H1 (cell line): ENCODE data around the gene PAGE2B. TPM values are rescaled to one million over a fixed set of nuclear protein-coding genes. Genes with fewer than 3 reads are reported as not detected.

ENCODE experiments used
- CTCF ChIA-PET: fragments of 300-600 bp; sonication (Branson Sonifier 250); formaldehyde crosslinking; loops from one replicate; lab custom pipeline; 2021; ENCODE audit not compliant: partially characterized antibody; lab: Charles Lee
- POLR2A ChIA-PET: fragments of 300-600 bp; sonication (Branson Sonifier 250); formaldehyde crosslinking; loops from one replicate; lab custom pipeline; 2021; ENCODE audit warnings: inconsistent platforms; ENCODE audit not compliant: partially characterized antibody; lab: Charles Lee
- DNase-seq, 2 experiments: peaks; one replicate each; pipeline versions ENCODE4 v3.0.0 to v3.0.0-alpha.2; 2010 to 2022; ENCODE audit warnings: low spot score in 2 of 2, low read depth in 1 of 2, mixed read lengths in 1 of 2
- FAIRE-seq: peaks from 2 replicates; lab custom pipeline; 2011; peaks lifted over from hg19 to GRCh38; lab: Jason Lieb, UNC
- H2AFZ ChIP-seq: 2 replicates; pipeline ENCODE4 v1.8.1; 2012; ENCODE audit warnings: low read length, inconsistent platforms
- H2AK5ac ChIP-seq: 2 replicates; pipeline ENCODE4 v1.6.1; 2013; ENCODE audit warnings: low read depth, low read length
- H2BK120ac ChIP-seq: replicated peaks from 2 replicates; pipeline ENCODE3; 2013; ENCODE audit warnings: low read depth, low read length, inconsistent platforms
- H2BK12ac ChIP-seq: 2 replicates; pipeline ENCODE4 v1.6.1; 2013; ENCODE audit warnings: low read depth, low read length
- H2BK15ac ChIP-seq: 2 replicates; pipeline ENCODE4 v1.6.1; 2013; ENCODE audit warnings: low read length
- H2BK20ac ChIP-seq: 2 replicates; pipeline ENCODE4 v1.6.1; 2013; ENCODE audit warnings: low read length
- H2BK5ac ChIP-seq: 2 replicates; pipeline ENCODE4 v1.6.1; 2013; ENCODE audit warnings: low read depth, low read length
- H3K14ac ChIP-seq: 2 replicates; pipeline ENCODE4 v1.6.1; 2013; ENCODE audit warnings: inconsistent platforms; ENCODE audit not compliant: insufficient read length
- H3K18ac ChIP-seq: 2 replicates; pipeline ENCODE4 v1.6.1; 2013; ENCODE audit warnings: low read length; ENCODE audit errors: extremely low read depth
- H3K23ac ChIP-seq: 2 replicates; pipeline ENCODE4 v1.6.1; 2013; ENCODE audit warnings: inconsistent platforms; ENCODE audit not compliant: insufficient read length
- H3K23me2 ChIP-seq: 2 replicates; pipeline ENCODE4 v1.6.1; 2013; ENCODE audit warnings: low read depth, low read length
- H3K27ac ChIP-seq: 2 replicates; pipeline ENCODE4 v1.6.1; 2011; ENCODE audit warnings: low read depth, low read length, inconsistent platforms
- H3K27me3 ChIP-seq, 4 experiments: replicated peaks in 1 of 4; 1 replicate in 1 of 4; 2 replicates in 3 of 4; pipeline versions ENCODE4 v1.6.1 to v1.8.1; 2011 to 2013; ENCODE audit warnings: low read length in 3 of 4, mild to moderate bottlenecking in 3 of 4, inconsistent platforms in 2 of 4, mixed read lengths in 2 of 4, moderate library complexity in 1 of 4; ENCODE audit not compliant: control insufficient read depth in 3 of 4, insufficient read depth in 3 of 4; ENCODE audit errors: extremely low read depth in 1 of 4
- H3K36me3 ChIP-seq, 4 experiments: 2 replicates each; pipeline versions ENCODE4 v1.6.1 to v1.8.1; 2011 to 2013; ENCODE audit warnings: mild to moderate bottlenecking in 4 of 4, low read length in 3 of 4, moderate library complexity in 2 of 4, control low read depth in 1 of 4, inconsistent platforms in 1 of 4; ENCODE audit not compliant: insufficient read depth in 4 of 4, control insufficient read depth in 2 of 4
- H3K4ac ChIP-seq: replicated peaks from 2 replicates; pipeline ENCODE3; 2013; ENCODE audit warnings: low read length, low read depth, mixed read lengths, inconsistent platforms; ENCODE audit not compliant: insufficient read length
- H3K4me1 ChIP-seq, 4 experiments: replicated peaks in 1 of 4; 1 replicate in 1 of 4; 2 replicates in 3 of 4; pipeline versions ENCODE4 v1.6.1 to v1.8.1; 2011 to 2013; ENCODE audit warnings: low read length in 3 of 4, inconsistent platforms in 2 of 4, mixed read lengths in 1 of 4; ENCODE audit not compliant: insufficient read depth in 4 of 4, control insufficient read depth in 3 of 4
- H3K4me2 ChIP-seq, 2 experiments: 2 replicates each; pipeline versions ENCODE4 v1.6.1 to v1.8.1; 2011 to 2013; ENCODE audit warnings: low read depth in 2 of 2, low read length in 2 of 2, control low read depth in 1 of 2, inconsistent platforms in 1 of 2, mild to moderate bottlenecking in 1 of 2; ENCODE audit not compliant: insufficient read depth in 1 of 2
- H3K4me3 ChIP-seq, 4 experiments: fragments of 200-600, 300-600 bp in 1 of 4; sonication (generic), shearing (Covaris generic), sonication (Bioruptor Twin) in 1 of 4; 2 replicates each; pipeline versions ENCODE4 v1.5.1 to v1.8.1; 2011 to 2016; ENCODE audit warnings: low read length in 4 of 4, low read depth in 3 of 4, control low read depth in 2 of 4, inconsistent platforms in 2 of 4, mild to moderate bottlenecking in 2 of 4, mixed read lengths in 1 of 4, moderate library complexity in 1 of 4; ENCODE audit not compliant: insufficient read depth in 2 of 4; ENCODE audit errors: extremely low read depth in 1 of 4
- H3K56ac ChIP-seq: replicated peaks from 2 replicates; pipeline ENCODE3; 2013; ENCODE audit warnings: low read depth, mild to moderate bottlenecking, mixed read lengths, low read length, inconsistent platforms; ENCODE audit not compliant: insufficient read length
- H3K79me1 ChIP-seq: 2 replicates; pipeline ENCODE4 v1.6.1; 2013; ENCODE audit warnings: low read depth, low read length, control low read depth
- H3K79me2 ChIP-seq, 2 experiments: 2 replicates each; pipeline versions ENCODE4 v1.6.1 to v1.8.1; 2012 to 2013; ENCODE audit warnings: low read length in 2 of 2, mild to moderate bottlenecking in 2 of 2, inconsistent platforms in 1 of 2; ENCODE audit not compliant: insufficient read depth in 2 of 2, control insufficient read depth in 1 of 2
- H3K9ac ChIP-seq, 4 experiments: replicated peaks in 1 of 4; 1 replicate in 1 of 4; 2 replicates in 3 of 4; pipeline versions ENCODE4 v1.6.1 to v1.8.1; 2011 to 2013; ENCODE audit warnings: low read depth in 3 of 4, low read length in 3 of 4, control low read depth in 2 of 4, mild to moderate bottlenecking in 2 of 4, moderate library complexity in 2 of 4, inconsistent platforms in 1 of 4; ENCODE audit errors: extremely low read depth in 1 of 4
- H3K9me3 ChIP-seq, 2 experiments: 2 replicates each; pipeline versions ENCODE4 v1.6.1 to v1.8.1; 2012 to 2013; ENCODE audit warnings: mild to moderate bottlenecking in 2 of 2, moderate library complexity in 2 of 2, control low read depth in 1 of 2, inconsistent platforms in 1 of 2, low read depth in 1 of 2, low read length in 1 of 2, mixed read lengths in 1 of 2; ENCODE audit not compliant: insufficient read depth in 2 of 2
- H4K20me1 ChIP-seq, 2 experiments: replicated peaks in 1 of 2; 2 replicates each; pipeline versions ENCODE3 to v1.8.1; 2011 to 2013; ENCODE audit warnings: inconsistent platforms in 2 of 2, low read length in 2 of 2, mild to moderate bottlenecking in 1 of 2; ENCODE audit not compliant: insufficient read depth in 2 of 2, control insufficient read depth in 1 of 2
- H4K5ac ChIP-seq: 2 replicates; pipeline ENCODE4 v1.6.1; 2013; ENCODE audit warnings: low read length, low read depth, mixed read lengths, inconsistent platforms; ENCODE audit not compliant: insufficient read length
- H4K8ac ChIP-seq: 2 replicates; pipeline ENCODE4 v1.8.0; 2013; ENCODE audit warnings: mild to moderate bottlenecking, moderate library complexity, low read length, inconsistent platforms; ENCODE audit not compliant: insufficient read depth; ENCODE audit errors: extremely low read depth
- H4K91ac ChIP-seq: replicated peaks from 2 replicates; pipeline ENCODE3; 2013; ENCODE audit warnings: low read length, mixed read lengths, inconsistent platforms; ENCODE audit not compliant: insufficient read length
- CTBP2 ChIP-seq: IDR thresholded peaks from 2 replicates; pipeline ENCODE4 v1.7.0; 2011; ENCODE audit warnings: borderline replicate concordance, mild to moderate bottlenecking, moderate library complexity, mixed read lengths, low read length; ENCODE audit not compliant: insufficient read depth, insufficient read length
- E2F6 ChIP-seq: IDR thresholded peaks from 2 replicates; pipeline ENCODE4 v1.6.1; 2012; ENCODE audit warnings: inconsistent platforms
- MAX ChIP-seq: IDR thresholded peaks from 2 replicates; pipeline ENCODE4 v1.6.1; 2012; ENCODE audit warnings: inconsistent platforms
- POLR2AphosphoS5 ChIP-seq: IDR thresholded peaks from 2 replicates; pipeline ENCODE4 v1.6.1; 2011; ENCODE audit warnings: low read depth, low read length
- SIN3A ChIP-seq, 2 experiments: IDR thresholded peaks in 1 of 2; conservative IDR thresholded peaks in 1 of 2; 2 replicates each; pipeline ENCODE4 v1.6.1; 2011 to 2012; ENCODE audit warnings: low read length in 2 of 2, improper control_type of control experiment in 1 of 2, low read depth in 1 of 2, mild to moderate bottlenecking in 1 of 2
- TEAD4 ChIP-seq: IDR thresholded peaks from 2 replicates; pipeline ENCODE4 v1.6.1; 2012; ENCODE audit warnings: low read depth, low read length, inconsistent platforms, mixed read lengths
- WGBS, 2 experiments: shearing (Covaris generic) in 1 of 2; methylation state at CpG; one replicate each; pipeline versions ENCODE4 v1.1.6 to v1.1.7; 2013 to 2015; ENCODE audit warnings: low lambda C conversion rate in 2 of 2, mixed read lengths in 2 of 2, inconsistent platforms in 1 of 2, low coverage in 1 of 2, missing lambda C conversion rate in 1 of 2; ENCODE audit not compliant: insufficient replicate concordance in 2 of 2, insufficient coverage in 1 of 2, insufficient read length in 1 of 2; ENCODE audit errors: extremely low coverage in 1 of 2, missing lambda C conversion rate in 1 of 2; 5-methylcytosine and 5-hydroxymethylcytosine counted together
- polyA plus RNA-seq, 7 experiments: library from polyadenylated mRNA; depleted of rRNA in 3 of 7; stranded (reverse) in 5 of 7; unstranded in 2 of 7; fragments of >200 nt in 5 of 7; fragments of 200-250 nt in 2 of 7; gene quantifications; 1 replicate in 5 of 7; 2 replicates in 1 of 7; 4 replicates in 1 of 7; pipeline versions ENCODE4 v1.2.1 to v1.2.3, GENCODE V29; 2011 to 2013; ENCODE audit warnings: missing spikeins in 2 of 7, mixed read lengths in 2 of 7
- total RNA-seq: library from RNA; stranded (reverse); fragmentation: NEBNext Ultra II Directional; extraction: Animal tissue kit (Norgen Biotek cat#: 25700); gene quantifications from 2 replicates; pipeline ENCODE4 v1.2.1, GENCODE V29; 2021

Gene PAGE2B
- total and polyA plus RNA-seq, 2 of the 8 experiments (the other 6 are each of a cell fraction or from before 2014, with no cell fraction given) = not detected

- Histone ChIP-seq H3K4me3 (no peak overlapping the region), H3K14ac (no peak overlapping the region), H3K23me2 (no peaks in the 10 kb centered on the region), H3K79me1 (no peaks in the 10 kb centered on the region), H2BK120ac (no peak overlapping the region), H3K4ac (no peak overlapping the region), H3K56ac (no peak overlapping the region), H2AFZ (no peak overlapping the region), H3K27me3 (no peaks in the 10 kb centered on the region), H4K20me1 (no peaks in the 10 kb centered on the region), H3K27ac (no peak overlapping the region), H3K9me3 (no peaks in the 10 kb centered on the region; a peak in 1 of 4 replicates), H4K91ac (no peak overlapping the region), H2BK15ac (no peak overlapping the region), H2AK5ac (no peak overlapping the region), H4K5ac (no peak overlapping the region), H3K4me1 (no peaks in the 10 kb centered on the region), H3K79me2 (no peaks in the 10 kb centered on the region), H3K18ac (no peak overlapping the region), H3K36me3 (no peaks in the 10 kb centered on the region), H4K8ac (no peak overlapping the region), H3K4me2 (no peak overlapping the region), H3K23ac (no peak overlapping the region), H2BK20ac (no peak overlapping the region), H2BK5ac (no peak overlapping the region), H3K9ac (no peak overlapping the region), H2BK12ac (no peak overlapping the region)
- ChIA-PET POLR2A (no interaction called here), CTCF (no interaction called here)
- no peak for TF ChIP-seq E2F6
- no peak for TF ChIP-seq MAX
- no peak for TF ChIP-seq SIN3A (conservative IDR thresholded peaks at IDR 0.05 in 1 of 2, IDR thresholded peaks at IDR 0.05 in 1 of 2; ENCODE audit: low read depth in 1 of 2, low read length in 2 of 2)
- no peak for TF ChIP-seq TEAD4
- TF ChIP-seq CTBP2 = no peak
- TF ChIP-seq POLR2AphosphoS5 = no peak
- DNase-seq = no peak
- FAIRE-seq = no peak
- 78% methylated on average over 1 of the region's 1 CpG; no CpG with 5 or more reads in 1 of the 2 experiments for WGBS, 2 experiments
Measured at GRCh38 chrX:55099162-55099561, 24.3 kb downstream of the PAGE2B start.
